Measurements from ENCODE around the gene PLTP. TPM values are rescaled to one million over a fixed set of nuclear protein-coding genes. Genes with fewer than 3 reads are reported as not detected.

The PLTP gene
- total RNA-seq, 2 donors from 2014 or later = 3.0 to 8.8 TPM

DNA sequence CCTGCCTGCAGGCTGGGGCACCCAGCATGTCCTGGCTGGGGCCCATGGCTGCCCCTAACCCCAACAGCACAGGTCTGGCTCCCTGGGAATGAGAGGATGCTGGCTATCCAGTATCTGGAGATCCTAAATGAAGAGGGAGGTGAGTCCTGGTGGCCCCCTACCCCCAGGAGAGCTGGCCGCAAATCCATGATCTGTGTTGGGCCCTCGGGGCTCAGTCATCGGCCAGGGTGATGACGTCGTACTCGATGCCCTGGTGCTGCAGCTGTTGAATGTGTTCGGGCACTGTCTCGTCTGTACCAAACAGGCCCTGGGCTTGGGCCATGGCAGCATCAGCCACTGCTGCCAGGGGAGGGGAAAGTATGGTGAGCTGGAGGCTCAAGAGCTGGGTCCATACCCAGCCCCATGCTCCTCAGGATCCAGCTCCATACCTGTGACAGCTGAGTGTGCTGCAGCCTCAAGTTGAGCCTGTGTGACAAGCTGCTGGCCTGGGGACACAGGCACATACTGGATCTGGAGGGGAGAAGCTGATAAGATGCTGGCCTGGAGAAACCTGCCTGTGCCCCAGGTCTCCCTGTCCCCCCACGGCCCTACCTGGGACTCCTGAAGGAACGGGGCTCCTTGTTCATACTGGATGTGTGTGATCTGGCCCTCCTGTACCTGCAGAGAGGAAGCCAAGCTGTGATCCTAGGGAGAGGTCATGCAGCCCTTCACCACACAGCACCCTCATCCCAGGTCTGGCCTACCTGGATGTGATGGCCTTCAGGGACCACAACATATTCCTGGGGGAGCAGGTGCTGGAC is 37.0 kb upstream of the PLTP start:
- DNase-seq (ENCODE audit: low spot score) = no peak
- Mint-ChIP-seq H3K36me3 (peaks cover 11% of the 10 kb centered on the region), H3K4me1 (ENCODE audit: low read depth in 2 of 2) (peaks cover 28 to 37% of the 10 kb centered on the region in 2 donors), H3K27ac (peak overlapping the region; percentile 28 to 43), H3K9me3 (no peaks in the 10 kb centered on the region), H3K27me3 (no peaks in the 10 kb centered on the region), H3K4me3 (no peak overlapping the region)
- ATAC-seq = no peak

DNA sequence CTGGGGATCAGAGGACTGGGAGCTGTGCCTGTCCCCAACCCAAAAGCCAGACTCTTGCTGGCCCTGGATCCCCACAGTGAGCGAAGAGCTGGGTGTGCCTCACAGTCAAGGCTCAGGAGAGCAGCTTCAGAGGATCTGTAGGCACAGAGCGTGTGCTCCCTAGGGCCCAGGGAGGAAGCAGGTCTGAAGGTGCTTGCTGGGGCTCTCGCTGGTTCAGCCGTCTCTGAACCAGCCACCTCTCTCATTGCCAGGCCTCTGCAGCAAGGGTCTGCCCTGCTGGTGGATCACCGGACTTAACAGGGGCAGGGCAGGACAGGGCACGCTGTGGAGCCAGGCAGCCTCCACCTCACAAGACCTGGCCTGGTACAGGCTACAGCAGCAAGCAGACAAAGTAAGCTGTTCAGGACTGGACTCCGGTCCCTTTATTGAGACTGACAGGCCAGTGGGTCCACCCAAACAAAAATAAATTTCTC is 36.3 kb upstream of the PLTP start:
- peak overlapping the region in 1 of 2 donors; percentile 80 for H3K27ac Mint-ChIP-seq
- peaks cover 13% of the 10 kb centered on the region for H3K36me3 Mint-ChIP-seq
- H3K4me1 Mint-ChIP-seq (ENCODE audit: low read depth in 2 of 2) = peaks cover 33 to 42% of the 10 kb centered on the region in 2 donors

GRCh38 chr20:45947110-45947866 is 35.3 kb upstream of the PLTP start:
- DNase-seq (ENCODE audit: low spot score) = no peak
- Mint-ChIP-seq H3K4me3 (peak overlapping the region; percentile 73), H3K27ac (peak overlapping the region; percentile 80 to 90), H3K27me3 (no peaks in the 10 kb centered on the region), H3K4me1 (ENCODE audit: low read depth in 2 of 2) (peaks cover 36 to 42% of the 10 kb centered on the region in 2 donors), H3K9me3 (no peaks in the 10 kb centered on the region), H3K36me3 (peaks cover 13% of the 10 kb centered on the region)
- no peak for ATAC-seq

More for the DNA sequence above, 36.3 kb upstream of the PLTP start:
- no peak overlapping the region for H3K4me3 Mint-ChIP-seq
- DNase-seq (ENCODE audit: low spot score) = no peak
- H3K9me3 Mint-ChIP-seq = no peaks in the 10 kb centered on the region
- ATAC-seq = no peak
- H3K27me3 Mint-ChIP-seq = no peaks in the 10 kb centered on the region

DNA sequence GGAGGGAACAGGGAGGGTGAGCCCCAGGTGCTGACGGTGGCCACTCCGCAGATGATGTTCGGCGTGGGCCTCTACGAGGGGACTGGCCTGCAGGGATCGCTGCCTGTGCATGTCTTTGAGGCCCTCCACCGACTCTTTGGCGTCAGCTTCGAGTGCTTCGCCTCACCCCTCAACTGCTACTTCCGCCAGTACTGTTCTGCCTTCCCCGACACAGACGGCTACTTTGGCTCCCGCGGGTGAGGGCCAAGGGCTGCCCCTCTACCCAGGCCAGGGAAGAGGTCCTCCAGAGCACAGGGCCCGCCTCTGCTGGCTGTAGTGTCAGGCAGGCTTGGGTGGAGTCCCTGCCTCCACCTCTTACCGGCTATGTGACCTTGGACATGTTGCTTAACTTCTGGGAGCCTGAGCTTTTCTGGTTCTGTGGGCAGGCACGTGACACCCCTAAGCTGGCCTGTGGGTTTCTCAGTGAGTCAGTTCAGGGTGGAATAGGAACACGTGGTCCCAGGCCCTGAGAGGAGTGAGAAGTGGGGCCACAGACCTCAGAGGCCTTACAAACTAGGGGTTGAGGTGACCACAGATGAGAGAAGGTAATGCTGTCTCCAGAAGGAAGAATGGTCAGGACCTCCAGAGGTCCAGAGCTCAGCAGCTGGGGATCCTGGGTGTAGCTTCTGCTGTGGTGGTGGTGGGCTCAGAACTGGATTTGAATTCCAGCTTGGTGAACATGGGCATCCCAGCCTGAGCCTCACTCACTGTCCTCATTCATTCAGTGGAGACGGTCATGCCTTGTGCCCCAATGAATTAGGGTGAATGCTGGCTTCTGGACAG is 34.4 kb upstream of the PLTP start:
- H3K4me1 Mint-ChIP-seq (ENCODE audit: low read depth in 2 of 2) = peaks cover 36 to 38% of the 10 kb centered on the region in 2 donors

DNA sequence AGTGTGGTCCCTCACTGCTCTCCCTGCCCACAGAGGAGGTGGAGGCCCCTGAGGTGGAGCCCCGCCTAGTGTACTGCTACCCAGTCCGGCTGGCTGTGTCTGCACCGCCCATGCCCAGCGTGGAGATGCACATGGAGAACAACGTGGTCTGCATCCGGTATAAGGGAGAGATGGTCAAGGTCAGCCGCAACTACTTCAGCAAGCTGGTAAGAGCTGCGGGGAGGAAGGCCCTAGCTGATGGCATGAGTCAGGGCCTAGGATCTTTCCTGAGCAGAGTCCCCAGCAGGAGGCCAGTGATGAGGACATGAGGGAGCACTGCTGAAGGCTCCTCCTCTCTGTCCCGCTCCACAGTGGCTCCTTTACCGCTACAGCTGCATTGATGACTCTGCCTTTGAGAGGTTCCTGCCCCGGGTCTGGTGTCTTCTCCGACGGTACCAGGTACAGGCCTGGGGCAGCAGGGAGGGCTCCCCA is 33.8 kb upstream of the PLTP start:
- Mint-ChIP-seq H3K27me3 (no peaks in the 10 kb centered on the region), H3K27ac (peak overlapping the region; percentile 80 to 90), H3K9me3 (no peaks in the 10 kb centered on the region), H3K36me3 (peaks cover 13% of the 10 kb centered on the region), H3K4me1 (ENCODE audit: low read depth in 2 of 2) (peaks cover 36 to 38% of the 10 kb centered on the region in 2 donors), H3K4me3 (peak overlapping the region; percentile 73)
- DNase-seq (ENCODE audit: low spot score) (no peak), ATAC-seq (peak; percentile 1 to 11)

More for the DNA sequence above, 34.4 kb upstream of the PLTP start:
- Mint-ChIP-seq H3K36me3 (peaks cover 13% of the 10 kb centered on the region), H3K27ac (peak overlapping the region; percentile 80 to 90), H3K4me3 (peak overlapping the region; percentile 73), H3K27me3 (no peaks in the 10 kb centered on the region), H3K9me3 (no peaks in the 10 kb centered on the region)
- ATAC-seq = peak; percentile 80 to 85
- peak; percentile 84 for DNase-seq (ENCODE audit: low spot score)

GRCh38 chr20:45944965-45945677 is 33.2 kb upstream of the PLTP start:
- no peak for DNase-seq (ENCODE audit: low spot score)
- Mint-ChIP-seq H3K4me1 (ENCODE audit: low read depth in 2 of 2) (peaks cover 36 to 38% of the 10 kb centered on the region in 2 donors), H3K27ac (peak overlapping the region; percentile 80 to 90), H3K36me3 (peaks cover 13% of the 10 kb centered on the region), H3K4me3 (peak overlapping the region; percentile 73), H3K27me3 (no peaks in the 10 kb centered on the region), H3K9me3 (no peaks in the 10 kb centered on the region)
- ATAC-seq = no peak

DNA sequence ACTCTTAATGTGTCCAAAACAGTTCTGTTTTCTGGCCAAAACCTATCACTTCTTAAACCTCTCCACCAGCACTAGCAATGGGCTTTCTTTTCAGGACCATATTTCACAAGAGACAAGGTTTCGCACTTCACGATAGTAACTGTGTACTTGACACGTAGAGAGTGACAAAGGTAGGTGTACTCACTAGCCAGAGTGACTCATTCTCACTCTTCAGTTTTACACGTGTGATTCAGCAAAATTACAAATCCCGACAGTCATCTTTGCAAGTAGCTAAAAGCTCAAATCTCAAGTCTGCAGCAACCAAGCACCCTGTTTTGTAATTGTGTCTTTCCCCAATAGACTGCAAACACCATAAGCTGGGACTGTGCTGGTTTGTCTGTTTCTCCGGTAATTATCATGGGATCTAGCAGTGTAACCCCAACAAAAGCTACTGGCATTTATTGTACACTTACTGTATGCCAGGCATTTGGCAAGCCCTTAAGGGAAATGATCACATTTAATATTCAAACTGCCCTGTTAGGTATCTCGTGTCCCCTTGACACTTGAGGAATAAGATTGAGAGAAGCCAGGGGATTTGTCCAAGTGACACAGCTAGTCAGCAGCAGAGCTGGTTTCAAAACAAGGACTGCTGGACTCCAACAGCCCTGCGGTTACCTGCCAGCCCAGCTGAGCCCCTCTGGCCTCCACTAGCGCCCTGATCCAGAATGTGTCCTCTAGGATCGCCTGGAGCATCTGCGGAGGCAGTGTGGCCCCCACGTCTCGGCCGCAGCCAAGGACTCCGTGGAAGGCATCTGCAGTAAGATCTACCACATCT is 32.4 kb upstream of the PLTP start:
- Mint-ChIP-seq H3K27ac (peak overlapping the region; percentile 80 to 90), H3K4me3 (peak overlapping the region; percentile 73), H3K4me1 (ENCODE audit: low read depth in 2 of 2) (peaks cover 36 to 41% of the 10 kb centered on the region in 2 donors), H3K27me3 (no peaks in the 10 kb centered on the region), H3K9me3 (no peaks in the 10 kb centered on the region), H3K36me3 (peaks cover 19% of the 10 kb centered on the region)
- peak; percentile 77 for DNase-seq (ENCODE audit: low spot score)
- peak; percentile 75 to 88 for ATAC-seq

- Mint-ChIP-seq H3K4me3 (peak overlapping the region; percentile 73), H3K9me3 (no peaks in the 10 kb centered on the region), H3K36me3 (peaks cover 21% of the 10 kb centered on the region), H3K27ac (peak overlapping the region; percentile 80 to 90), H3K4me1 (ENCODE audit: low read depth in 2 of 2) (peaks cover 36 to 40% of the 10 kb centered on the region in 2 donors), H3K27me3 (no peaks in the 10 kb centered on the region)
- ATAC-seq = no peak
- DNase-seq (ENCODE audit: low spot score) = no peak
These were observed 31.7 kb upstream of the PLTP start for GRCh38 chr20:45943613-45944012.

DNA sequence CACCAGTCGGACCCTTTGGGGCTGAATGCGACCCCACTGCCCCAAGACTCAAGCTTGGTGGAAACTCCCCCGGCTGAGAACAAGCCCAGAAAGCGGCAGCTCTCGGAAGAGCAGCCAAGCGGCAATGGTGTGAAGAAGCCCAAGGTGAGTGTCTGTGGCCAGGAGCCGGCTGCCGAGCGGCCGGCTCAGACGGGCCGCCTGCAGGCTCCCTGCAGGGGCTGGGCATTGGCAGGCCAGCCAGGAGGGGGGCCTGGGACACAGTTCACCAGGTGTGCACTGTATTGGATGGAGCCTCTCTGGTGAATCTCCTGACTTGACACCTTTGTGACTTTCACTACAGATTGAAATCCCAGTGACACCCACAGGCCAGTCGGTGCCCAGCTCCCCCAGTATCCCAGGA is 28.5 kb upstream of the PLTP start:
- DNase-seq (ENCODE audit: low spot score) (no peak), ATAC-seq (no peak)
- Mint-ChIP-seq H3K9me3 (no peaks in the 10 kb centered on the region), H3K4me3 (no peak overlapping the region), H3K27ac (no peak overlapping the region), H3K27me3 (no peaks in the 10 kb centered on the region), H3K36me3 (peaks cover 15% of the 10 kb centered on the region), H3K4me1 (ENCODE audit: low read depth in 2 of 2) (peaks cover 42% of the 10 kb centered on the region in 2 donors)

DNA sequence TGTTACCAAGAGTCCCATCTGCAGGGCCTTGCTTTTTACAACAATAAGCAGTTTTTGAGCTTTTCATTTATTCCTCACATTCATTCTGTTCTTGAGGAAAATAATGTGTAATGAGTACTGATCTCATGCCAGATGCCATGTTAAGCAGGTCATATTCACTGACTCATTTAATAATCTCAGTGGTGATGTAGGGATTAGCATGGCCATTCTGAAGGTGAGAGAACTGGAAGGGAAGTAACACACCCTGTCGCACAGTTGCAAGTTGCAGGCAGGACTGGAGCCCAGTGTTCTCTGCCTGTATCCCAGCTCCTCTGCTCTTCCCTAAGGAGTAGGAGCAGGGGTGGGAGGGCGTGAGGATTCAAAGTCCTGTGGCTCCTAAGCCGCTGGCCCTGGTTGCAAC is 28.1 kb upstream of the PLTP start:
- ATAC-seq (no peak), DNase-seq (ENCODE audit: low spot score) (no peak)
- Mint-ChIP-seq H3K27ac (peak overlapping the region; percentile 18 to 29), H3K9me3 (no peaks in the 10 kb centered on the region), H3K27me3 (no peaks in the 10 kb centered on the region), H3K36me3 (peaks cover 15% of the 10 kb centered on the region), H3K4me1 (ENCODE audit: low read depth in 2 of 2) (peaks cover 41 to 44% of the 10 kb centered on the region in 2 donors), H3K4me3 (no peak overlapping the region)

DNA sequence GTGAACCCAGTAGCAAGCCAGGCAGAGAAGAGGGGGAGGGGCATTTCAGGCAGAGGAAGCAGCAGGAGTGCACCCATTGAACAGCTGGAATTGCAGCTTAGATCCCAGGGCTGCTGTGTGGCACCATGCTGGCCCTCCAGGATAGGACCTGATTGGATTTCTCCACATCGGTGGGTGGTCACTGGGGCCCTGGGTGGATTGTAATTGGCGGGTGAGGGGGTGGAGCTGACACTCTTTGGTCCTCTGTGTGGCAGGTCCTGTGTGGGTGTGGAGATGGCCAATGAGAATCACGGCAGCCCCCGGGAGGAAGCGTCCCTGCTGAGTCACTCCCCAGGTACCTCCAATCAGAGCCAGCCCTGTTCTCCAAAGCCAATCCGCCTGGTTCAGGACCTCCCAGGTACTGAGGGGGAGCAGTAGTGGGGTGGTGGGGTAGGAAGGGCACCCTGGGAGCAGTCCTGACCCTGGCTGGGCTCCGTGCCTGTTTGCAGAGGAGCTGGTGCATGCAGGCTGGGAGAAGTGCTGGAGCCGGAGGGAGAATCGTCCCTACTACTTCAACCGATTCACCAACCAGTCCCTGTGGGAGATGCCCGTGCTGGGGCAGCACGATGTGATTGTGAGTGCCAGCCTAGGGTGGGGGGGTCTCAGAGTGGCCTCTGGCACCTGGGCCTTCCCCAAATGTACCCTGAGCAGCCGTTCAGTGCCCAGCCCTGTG is 26.9 kb upstream of the PLTP start:
- Mint-ChIP-seq H3K27ac (peak overlapping the region; percentile 37 to 68), H3K36me3 (peaks cover 9% of the 10 kb centered on the region)

DNA sequence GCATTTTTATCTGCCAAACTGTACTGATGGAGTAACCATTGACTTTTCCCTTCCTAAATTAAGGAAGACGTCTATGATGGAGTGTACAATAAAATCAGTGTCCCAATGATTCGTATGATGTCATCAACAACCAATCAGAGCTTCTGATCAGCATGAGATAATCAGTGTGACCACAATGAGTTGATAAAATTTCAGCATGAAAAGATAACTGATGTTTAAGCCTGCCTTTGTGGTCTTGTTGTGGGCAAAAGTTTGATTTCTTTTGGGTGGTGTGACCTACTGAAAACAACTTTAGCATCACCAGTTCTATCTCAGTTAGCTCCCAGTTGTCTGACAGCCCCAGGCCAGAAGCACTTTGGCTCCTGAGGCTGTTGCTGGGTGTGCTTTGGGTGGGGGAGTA is 25.8 kb upstream of the PLTP start:
- H3K36me3 Mint-ChIP-seq = peaks cover 7% of the 10 kb centered on the region
- H3K9me3 Mint-ChIP-seq = no peaks in the 10 kb centered on the region
- DNase-seq (ENCODE audit: low spot score) = no peak
- peak overlapping the region; percentile 37 to 68 for H3K27ac Mint-ChIP-seq
- H3K4me1 Mint-ChIP-seq (ENCODE audit: low read depth in 2 of 2) = peaks cover 25 to 29% of the 10 kb centered on the region in 2 donors
- no peaks in the 10 kb centered on the region for H3K27me3 Mint-ChIP-seq
- H3K4me3 Mint-ChIP-seq = peak overlapping the region; percentile 68
- no peak for ATAC-seq

More for the DNA sequence above, 26.9 kb upstream of the PLTP start:
- DNase-seq (ENCODE audit: low spot score) (no peak), ATAC-seq (no peak)
- Mint-ChIP-seq H3K9me3 (no peaks in the 10 kb centered on the region), H3K4me3 (no peak overlapping the region), H3K27me3 (no peaks in the 10 kb centered on the region), H3K4me1 (ENCODE audit: low read depth in 2 of 2) (peaks cover 30 to 37% of the 10 kb centered on the region in 2 donors)

All from natural killer cell treated with Interleukin-12 subunit alpha and Interleukin-12 subunit beta and Interleukin-15 and Interleukin-18, amount 100 ng/mL, for 72 hours (primary cell).